IMR-90 (cell line): ENCODE data around the gene CHN1. TPM values are rescaled to one million over a fixed set of nuclear protein-coding genes. Genes with fewer than 3 reads are reported as not detected.

Source experiments
- ATAC-seq: fragments of 200-7000 bp; cut with Tn5 transposase; 2 replicates; pipeline ENCODE4 v1.9.1; 2020; ENCODE audit warnings: low read depth, mild to moderate bottlenecking, moderate library complexity
- BruUV-seq: library from RNA; stranded (reverse); fragments of 400-500 nt; replicated peaks from 2 replicates; lab custom pipeline; 2021; lab: Mats Ljungman, UMichigan
- CTCF ChIA-PET: fragments of 300-600 bp; formaldehyde crosslinking; extraction: SDS; loops from one replicate; lab custom pipeline; 2021; ENCODE audit warnings: antibody characterized with exemption; lab: Yijun Ruan, JAX
- POLR2A ChIA-PET: fragments of 300-600 bp; sonication (Branson Sonifier 250); formaldehyde crosslinking; loops from one replicate; lab custom pipeline; 2022; ENCODE audit warnings: antibody characterized with exemption; ENCODE audit not compliant: unreplicated experiment; lab: Charles Lee
- DNase-seq: peaks from one replicate; pipeline ENCODE4 v3.0.0; 2013
- H2AFZ ChIP-seq: replicated peaks from 2 replicates; pipeline ENCODE3; 2013; ENCODE audit warnings: low read length, mild to moderate bottlenecking; ENCODE audit not compliant: poor library complexity
- H2AK5ac ChIP-seq: 2 replicates; pipeline ENCODE4 v1.6.1; 2013; ENCODE audit warnings: low read depth, low read length, inconsistent platforms
- H2AK9ac ChIP-seq: replicated peaks from 2 replicates; pipeline ENCODE3; 2013; ENCODE audit warnings: mild to moderate bottlenecking, low read depth, low read length, moderate library complexity; ENCODE audit not compliant: poor library complexity
- H2BK120ac ChIP-seq: 2 replicates; pipeline ENCODE4 v1.6.1; 2013; ENCODE audit warnings: low read depth, low read length, inconsistent platforms
- H2BK15ac ChIP-seq: 3 replicates; pipeline ENCODE4 v1.6.1; 2013; ENCODE audit warnings: low read depth, low read length, inconsistent platforms
- H2BK20ac ChIP-seq: 2 replicates; pipeline ENCODE4 v1.6.1; 2013; ENCODE audit warnings: low read depth, mild to moderate bottlenecking, inconsistent platforms, low read length, moderate library complexity
- H2BK5ac ChIP-seq: 2 replicates; pipeline ENCODE4 v1.6.1; 2013; ENCODE audit warnings: mild to moderate bottlenecking, low read depth, low read length, inconsistent platforms; ENCODE audit not compliant: poor library complexity, severe bottlenecking
- H3K14ac ChIP-seq: replicated peaks from 2 replicates; pipeline ENCODE4 v1.6.1; 2013; ENCODE audit warnings: low read depth, low read length, inconsistent platforms
- H3K18ac ChIP-seq: 2 replicates; pipeline ENCODE4 v1.6.1; 2013; ENCODE audit warnings: low read depth, low read length, control low read depth
- H3K23ac ChIP-seq: 2 replicates; pipeline ENCODE4 v1.6.1; 2013; ENCODE audit warnings: low read depth, low read length, inconsistent platforms
- H3K27ac ChIP-seq: 2 replicates; pipeline ENCODE4 v1.5.1; 2013; ENCODE audit warnings: mild to moderate bottlenecking, control low read depth, low read length; ENCODE audit not compliant: insufficient read depth
- H3K27me3 ChIP-seq: 2 replicates; pipeline ENCODE4 v1.6.1; 2013; ENCODE audit warnings: low read length; ENCODE audit not compliant: control insufficient read depth, insufficient read depth
- H3K36me3 ChIP-seq: 2 replicates; pipeline ENCODE4 v1.6.1; 2013; ENCODE audit warnings: low read length, mixed read lengths; ENCODE audit not compliant: control insufficient read depth, insufficient read depth
- H3K4ac ChIP-seq: 2 replicates; pipeline ENCODE4 v1.6.1; 2013; ENCODE audit warnings: low read depth, low read length, inconsistent platforms
- H3K4me1 ChIP-seq: 2 replicates; pipeline ENCODE4 v1.6.1; 2013; ENCODE audit warnings: low read length, mixed read lengths; ENCODE audit not compliant: control insufficient read depth, insufficient read depth
- H3K4me2 ChIP-seq: 2 replicates; pipeline ENCODE4 v1.6.1; 2013; ENCODE audit warnings: low read depth, mild to moderate bottlenecking, control low read depth, low read length, moderate library complexity
- H3K4me3 ChIP-seq: 2 replicates; pipeline ENCODE4 v1.5.1; 2013; ENCODE audit warnings: low read depth, mild to moderate bottlenecking, control low read depth, low read length, moderate library complexity; ENCODE audit not compliant: insufficient read depth
- H3K56ac ChIP-seq: 2 replicates; pipeline ENCODE4 v1.6.1; 2013; ENCODE audit warnings: low read length, inconsistent platforms; ENCODE audit not compliant: insufficient read depth; ENCODE audit errors: extremely low read depth
- H3K79me1 ChIP-seq, 2 experiments: 2 replicates each; pipeline ENCODE4 v1.6.1; 2013; ENCODE audit warnings: low read length in 2 of 2, inconsistent platforms in 1 of 2, low read depth in 1 of 2
- H3K9ac ChIP-seq: 2 replicates; pipeline ENCODE4 v1.6.1; 2013; ENCODE audit warnings: low read depth, low read length, control low read depth
- H3K9me1 ChIP-seq: 2 replicates; pipeline ENCODE4 v1.6.1; 2013; ENCODE audit warnings: low read length, inconsistent platforms; ENCODE audit not compliant: insufficient read depth
- H3K9me3 ChIP-seq: 2 replicates; pipeline ENCODE4 v1.6.1; 2013; ENCODE audit warnings: low read length; ENCODE audit not compliant: control insufficient read depth, insufficient read depth
- H4K20me1 ChIP-seq: 2 replicates; pipeline ENCODE4 v1.6.1; 2013; ENCODE audit warnings: low read length, inconsistent platforms; ENCODE audit not compliant: insufficient read depth
- H4K5ac ChIP-seq: 2 replicates; pipeline ENCODE4 v1.6.1; 2013; ENCODE audit warnings: mild to moderate bottlenecking, low read depth, low read length, control low read depth
- H4K8ac ChIP-seq, 2 experiments: 2 replicates each; pipeline ENCODE4 v1.6.1; 2013; ENCODE audit warnings: low read depth in 2 of 2, low read length in 2 of 2, control low read depth in 1 of 2, inconsistent platforms in 1 of 2
- H4K91ac ChIP-seq: 2 replicates; pipeline ENCODE4 v1.6.1; 2013; ENCODE audit warnings: low read depth, low read length, inconsistent platforms; ENCODE audit not compliant: insufficient read depth
- FOS ChIP-seq: fragments of 150-350 bp; IDR thresholded peaks from 2 replicates; pipeline ENCODE4 v1.6.1; 2016; ENCODE audit warnings: low read depth, low read length
- MXI1 ChIP-seq: IDR thresholded peaks from 2 replicates; pipeline ENCODE4 v1.6.1; 2012; ENCODE audit warnings: low read depth, mild to moderate bottlenecking, low read length, moderate library complexity, borderline replicate concordance
- RAD21 ChIP-seq: IDR thresholded peaks from 2 replicates; pipeline ENCODE4 v1.6.1; 2012; ENCODE audit warnings: low read length, improper control_type of control experiment
- dilution Hi-C: fragments of 300-500 bp; cut with HindIII; formaldehyde crosslinking; loops from one replicate; pipeline ENCODE4 v1.14.3; 2018; ENCODE audit warnings: low sequenced_read_pairs; ENCODE audit not compliant: unreplicated experiment
- in situ Hi-C: fragments of 300-500 bp; cut with MboI; formaldehyde crosslinking; loops from 3 replicates; pipeline ENCODE4 v1.14.3; 2019; ENCODE audit warnings: low sequenced_read_pairs, inconsistent platforms, mixed read lengths
- intact Hi-C: fragments of 100-400 bp; cut with micrococcal nuclease; formaldehyde crosslinking; loops from 2 replicates; pipeline ENCODE4 v1.10.0; 2022
- polyA plus RNA-seq, 3 experiments: library from polyadenylated mRNA; depleted of rRNA; stranded (reverse); fragments of >200 nt; gene quantifications; 2 replicates each; pipeline ENCODE4 v1.2.3, GENCODE V29; 2012; ENCODE audit warnings: low replicate concordance in 1 of 3
- total RNA-seq: library from RNA; depleted of rRNA; stranded (reverse); fragments of >200 nt; gene quantifications from 2 replicates; pipeline ENCODE4 v1.2.3, GENCODE V29; 2012

The CHN1 gene
- total and polyA plus RNA-seq, 2 of the 4 experiments (the other 2 are of a cell fraction), result 58.4 to 66.9 TPM

GRCh38 chr2:174824068-174824467, 181.1 kb downstream of the CHN1 start:
- H2BK120ac ChIP-seq, result no peak overlapping the region
- ATAC-seq (no peak), DNase-seq (no peak)
- no peak overlapping the region for H4K5ac ChIP-seq
- H2BK20ac ChIP-seq, result no peak overlapping the region
- H3K27me3 ChIP-seq, result no peaks in the 10 kb centered on the region
- H3K14ac ChIP-seq, result no peak overlapping the region
- dilution Hi-C loops (no loop called here), in situ Hi-C loops (no loop called here), intact Hi-C loops (no loop called here)
- no peak overlapping the region for H3K9ac ChIP-seq
- no peak overlapping the region for H2AK9ac ChIP-seq
- peaks cover 17 to 51% of the 10 kb centered on the region in 2 experiments for H3K79me1 ChIP-seq
- no peak overlapping the region for H3K18ac ChIP-seq
- H3K9me1 ChIP-seq, result peaks cover 9% of the 10 kb centered on the region; the same call in 1 of the 2 replicates
- BruUV-seq, result no TSS peak
- ChIA-PET CTCF (interaction anchor here (0.6 kb wide), 1 partner anchor 1621 kb away, joined by 3 read pairs; no protein-coding TSS in a partner anchor), POLR2A (interaction anchor here (0.6 kb wide), 1 partner anchor 10 kb away, joined by 4 read pairs; no protein-coding TSS in a partner anchor)
- H4K91ac ChIP-seq, result no peak overlapping the region
- no peak overlapping the region for H3K56ac ChIP-seq
- H2BK5ac ChIP-seq, result no peak overlapping the region
- no peak overlapping the region for H2BK15ac ChIP-seq
- H3K27ac ChIP-seq, result no peak overlapping the region
- H4K20me1 ChIP-seq, result no peaks in the 10 kb centered on the region
- H3K4me3 ChIP-seq, result no peak overlapping the region
- H3K36me3 ChIP-seq, result peaks cover 9% of the 10 kb centered on the region
- H3K4me1 ChIP-seq, result peaks cover 10% of the 10 kb centered on the region
- no peak overlapping the region for H4K8ac ChIP-seq
- H3K4ac ChIP-seq, result no peak overlapping the region
- H3K23ac ChIP-seq, result no peak overlapping the region
- H2AK5ac ChIP-seq, result no peak overlapping the region
- H3K9me3 ChIP-seq, result no peaks in the 10 kb centered on the region
- no peak overlapping the region for H3K4me2 ChIP-seq
- H2AFZ ChIP-seq, result no peak overlapping the region
- TF ChIP-seq RAD21 (no peak), FOS (no peak), MXI1 (no peak)
